NCI-H446 treated with DMSO at 0.1 percent for 48 hours (cell line): Measurements from ENCODE around the gene TMEM87A.
A peak's percentile ranks its signal among the peaks of the same experiment; 100 is the strongest.
"Not testable (repeated sequence)": the region's sequence is repeated elsewhere in the genome, so short reads cannot be mapped to it uniquely, and the experiment has no call there.

Experiments
- DNase-seq: peaks from one replicate; lab custom pipeline; 2025; lab: John Stamatoyannopoulos, UW

Gene TMEM87A

DNA sequence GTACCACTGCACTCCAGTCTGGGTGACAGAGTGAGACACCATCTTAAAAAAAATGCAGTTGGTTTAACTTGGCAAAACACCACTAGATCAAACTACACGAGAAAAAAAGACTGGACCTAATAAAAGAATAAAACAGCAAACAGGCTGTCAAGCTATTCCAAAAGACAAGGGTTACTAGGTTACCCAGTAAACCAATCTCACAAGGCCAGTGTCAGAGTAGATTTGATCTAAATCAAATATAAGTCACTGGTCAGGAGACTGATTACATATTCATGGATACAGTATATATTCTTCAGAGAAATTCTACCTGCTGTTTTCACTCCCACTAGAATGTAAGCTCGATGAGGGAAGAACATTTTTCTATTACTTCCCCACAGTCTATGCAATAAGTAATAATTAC lies 2.7 kb downstream of the TMEM87A start:
- DNase-seq, result no peak

DNA sequence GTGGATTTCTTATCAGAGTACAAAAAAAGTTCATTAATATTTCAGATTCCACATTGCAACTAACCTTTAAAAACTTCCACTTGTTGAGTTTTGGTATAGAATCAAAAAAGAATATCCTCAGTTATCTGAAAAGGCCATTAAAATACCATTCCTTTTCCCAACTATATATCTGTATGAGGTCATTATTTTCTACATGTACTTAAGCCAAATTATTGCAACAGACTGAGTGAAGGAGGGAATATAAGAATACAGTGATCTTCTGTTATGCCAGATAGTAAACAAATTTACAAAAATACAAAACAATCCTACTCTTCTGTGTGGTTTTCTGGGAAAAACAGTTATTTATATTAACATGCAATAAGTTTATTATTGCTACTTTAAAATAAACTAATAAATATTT lies 5.9 kb downstream of the TMEM87A start:
- no peak for DNase-seq

DNA sequence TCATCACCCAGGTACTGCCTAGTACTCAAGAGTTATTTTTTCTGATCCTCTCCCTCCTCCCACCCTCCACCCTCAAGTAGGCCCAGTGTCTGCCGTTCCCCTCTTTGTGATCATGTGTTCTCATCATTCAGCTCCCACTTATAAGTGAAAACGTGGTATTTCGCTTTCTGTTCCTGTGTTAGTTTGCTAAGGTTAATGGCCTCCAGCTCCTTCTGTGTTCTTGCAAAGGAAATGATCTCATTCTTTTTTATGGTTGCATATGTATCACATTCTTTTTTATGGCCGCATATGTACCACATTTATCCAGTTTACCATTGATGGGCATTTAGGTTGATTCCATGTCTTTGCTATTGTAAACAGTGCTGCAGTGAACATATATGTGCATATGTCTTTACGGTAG lies 8.4 kb downstream of the TMEM87A start:
- no peak for DNase-seq

DNA sequence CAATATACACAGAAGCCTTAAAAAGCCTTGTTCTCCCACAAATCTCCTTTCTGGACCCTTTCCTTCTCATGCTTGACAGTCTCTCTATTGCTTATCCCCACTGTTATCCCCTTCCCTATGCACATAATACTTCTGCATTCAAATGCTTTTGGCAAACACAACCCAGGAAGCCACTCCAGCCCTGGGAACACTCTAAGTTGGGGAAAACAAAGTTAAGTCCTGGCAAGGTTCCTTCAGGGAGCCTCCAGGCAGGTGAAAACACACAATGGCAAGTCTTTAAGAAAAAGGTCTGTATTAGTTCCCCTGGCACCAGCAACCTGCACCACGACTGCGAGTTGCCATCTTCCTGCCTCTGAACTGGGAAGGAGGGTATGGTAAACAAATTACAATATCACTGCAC lies 19.9 kb downstream of the TMEM87A start:
- no peak for DNase-seq

DNA sequence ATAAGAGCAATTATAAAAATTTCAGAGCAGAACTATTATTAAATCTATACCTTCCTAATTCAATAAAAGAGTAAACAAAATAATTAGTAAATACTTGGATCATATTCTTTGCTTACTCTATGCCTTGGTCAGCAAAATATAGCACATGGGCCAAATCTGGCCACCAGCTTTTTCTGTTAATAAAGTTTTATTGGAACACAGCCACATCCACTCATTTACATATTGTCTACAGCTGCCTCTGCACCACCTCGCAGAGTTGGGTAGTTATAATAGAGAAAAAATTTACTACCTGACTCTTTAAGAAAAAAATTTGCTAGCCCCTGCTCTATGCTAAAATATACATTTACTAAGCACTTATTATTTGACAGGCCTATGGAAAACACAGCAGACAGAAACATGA lies 32.4 kb downstream of the TMEM87A start:
- DNase-seq, result no peak

DNA sequence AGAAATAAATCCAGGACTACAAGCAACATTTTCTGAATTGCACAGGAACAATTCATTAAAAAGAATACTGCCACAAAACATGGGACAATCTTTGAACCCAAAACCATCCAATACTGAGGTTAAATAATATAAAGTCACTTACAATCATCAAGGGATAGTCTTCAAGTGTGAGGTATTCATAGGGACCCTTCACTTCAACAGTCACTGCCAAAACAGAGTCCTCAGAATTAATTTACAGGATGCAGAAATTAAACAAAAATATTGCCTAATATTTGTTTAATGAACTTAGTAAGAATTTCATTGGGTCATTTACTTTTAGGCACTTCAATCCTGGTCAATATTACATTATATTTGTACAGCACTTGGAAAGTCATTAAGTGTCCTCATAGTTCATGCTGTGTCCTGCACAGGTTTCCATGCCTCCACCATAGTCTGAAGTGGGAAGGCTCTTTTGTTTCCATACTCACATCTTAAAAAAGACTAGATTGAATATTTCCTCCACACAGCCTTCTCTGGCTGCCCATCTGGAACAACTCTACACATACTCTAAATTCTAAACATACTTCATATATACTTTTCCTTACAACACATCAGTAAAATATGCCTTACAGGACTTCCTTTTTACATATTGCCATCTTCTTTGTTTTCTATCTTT lies 33.6 kb downstream of the TMEM87A start:
- DNase-seq, result no peak

DNA sequence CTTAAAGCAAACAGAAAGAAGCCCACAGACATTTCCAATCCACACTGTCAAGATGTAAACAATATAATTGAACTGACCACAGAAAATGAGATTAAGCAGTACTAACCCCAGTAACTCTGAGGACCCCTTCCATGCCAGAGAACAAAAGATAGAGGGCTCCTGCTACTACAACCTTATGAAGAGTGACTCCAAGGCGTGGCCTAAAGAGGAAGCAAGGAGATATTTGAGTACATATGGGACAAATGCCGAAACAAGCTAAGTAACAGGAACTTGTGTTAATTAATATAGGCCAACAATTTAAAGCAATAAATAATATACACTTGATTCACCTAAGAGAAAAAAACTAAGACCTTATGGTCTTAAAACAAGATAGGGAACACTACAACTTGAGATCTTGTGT lies 40.1 kb downstream of the TMEM87A start:
- DNase-seq, result no peak

DNA sequence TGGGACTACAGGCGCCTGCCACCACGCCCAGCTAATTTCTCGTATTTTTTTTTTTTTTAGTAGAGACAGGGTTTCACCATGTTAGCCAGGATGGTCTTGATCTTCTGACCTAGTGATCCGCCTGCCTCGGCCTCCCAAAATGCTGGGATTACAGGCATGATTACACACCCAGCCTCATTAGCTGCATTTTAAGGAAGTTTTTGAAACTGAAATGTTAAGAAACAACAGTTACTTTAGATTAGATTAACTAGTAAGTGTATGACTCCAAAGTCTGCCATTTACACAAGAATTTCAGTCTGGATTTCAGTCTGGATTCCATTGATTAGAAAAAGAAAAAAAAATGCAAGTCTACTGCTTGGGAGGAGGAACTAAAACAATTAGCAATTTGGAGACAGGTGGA lies 40.6 kb downstream of the TMEM87A start:
- DNase-seq, result no peak

DNA sequence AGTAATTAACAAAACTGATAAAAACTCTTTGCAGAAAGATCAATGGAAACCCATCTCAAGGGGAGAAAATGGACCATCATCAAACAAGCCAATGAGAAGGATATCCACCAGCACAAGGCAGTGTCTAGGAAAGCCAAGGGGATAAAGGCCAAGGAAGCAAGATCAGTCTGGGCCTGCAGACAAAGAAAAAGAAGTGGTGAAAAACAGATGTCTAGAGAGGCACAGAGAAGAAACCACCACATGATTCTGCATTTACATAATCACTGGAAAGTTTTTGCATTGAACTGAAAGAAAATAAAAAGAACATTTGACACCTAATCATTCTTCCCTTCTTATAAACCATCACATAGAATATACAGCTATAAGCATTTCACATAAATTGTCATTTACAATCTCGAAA lies 42.1 kb downstream of the TMEM87A start:
- no peak for DNase-seq

DNA sequence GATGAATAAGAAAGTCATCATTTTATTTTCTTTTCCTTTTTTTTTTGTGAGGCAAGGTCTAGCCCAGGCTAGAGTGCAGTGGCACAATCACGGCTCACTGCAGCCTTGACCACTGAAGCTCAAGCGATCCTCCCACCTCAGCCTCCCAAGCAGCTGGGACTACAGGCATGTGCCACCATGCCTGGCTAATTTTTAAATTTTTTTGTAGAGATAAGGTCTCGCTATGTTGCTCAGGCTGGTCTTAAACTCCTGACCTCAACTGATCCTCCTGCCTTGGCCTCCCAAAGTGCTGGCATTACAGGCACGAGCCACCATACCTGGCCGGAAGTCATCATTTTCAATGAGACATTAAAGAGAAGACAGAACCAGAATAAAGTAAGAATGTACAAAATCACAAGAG lies 44.3 kb downstream of the TMEM87A start:
- DNase-seq, result not testable (repeated sequence)

DNA sequence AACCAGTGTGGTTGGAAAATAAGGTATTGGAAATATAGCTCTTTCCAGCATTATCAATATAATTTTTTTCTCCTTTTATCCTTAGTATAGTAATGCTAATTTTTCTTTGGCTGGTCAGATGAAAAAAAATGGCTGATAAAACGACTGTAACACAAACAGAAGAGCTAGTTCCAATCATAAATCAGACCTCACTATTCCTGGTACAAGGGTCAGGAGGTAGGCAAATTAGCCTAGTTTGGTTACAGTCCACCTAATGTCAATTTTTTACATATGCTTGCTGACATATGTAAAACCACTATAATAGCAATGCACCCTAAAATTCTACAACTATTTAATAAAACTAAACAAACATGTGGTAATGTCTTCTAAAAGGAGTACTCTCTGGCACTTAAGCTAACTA lies 45.2 kb downstream of the TMEM87A start:
- DNase-seq, result no peak

DNA sequence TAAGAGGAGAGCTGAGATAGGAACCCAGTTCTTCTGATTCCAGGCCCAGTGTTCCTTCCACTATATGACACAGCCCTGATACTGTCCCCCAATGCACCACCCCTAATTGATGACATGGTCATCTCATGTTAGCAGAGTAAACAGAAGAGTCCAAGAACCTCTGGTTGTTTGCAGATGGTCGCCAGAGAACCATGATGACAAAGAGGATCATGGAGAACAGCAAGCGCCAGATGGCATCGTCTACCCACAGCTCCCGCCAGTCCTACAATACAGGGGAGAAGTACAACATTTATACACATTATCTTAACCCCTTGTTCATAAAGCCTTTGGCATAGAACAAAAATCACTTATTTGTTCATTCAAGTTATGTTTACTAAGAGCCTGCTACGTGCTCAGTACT lies 46.6 kb downstream of the TMEM87A start:
- no peak for DNase-seq

DNA sequence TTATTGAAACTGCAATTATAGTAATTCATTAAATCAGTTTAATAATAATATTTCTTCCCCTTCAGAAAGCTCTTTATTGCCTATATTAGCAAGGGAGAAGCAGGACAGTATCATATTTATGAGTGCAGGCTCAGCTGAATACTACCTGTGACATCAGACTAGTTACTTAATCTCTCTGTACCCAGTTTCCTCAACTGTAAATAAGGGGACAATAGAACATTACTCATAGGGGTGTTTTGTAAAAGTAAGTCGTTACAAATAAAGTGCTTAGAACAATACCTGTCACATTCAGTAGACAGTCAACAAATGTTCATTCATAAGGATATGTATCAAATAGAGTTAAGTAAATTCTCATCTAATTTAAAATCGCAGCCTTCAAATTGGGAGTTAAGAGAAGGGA lies 53.0 kb downstream of the TMEM87A start:
- no peak for DNase-seq

DNA sequence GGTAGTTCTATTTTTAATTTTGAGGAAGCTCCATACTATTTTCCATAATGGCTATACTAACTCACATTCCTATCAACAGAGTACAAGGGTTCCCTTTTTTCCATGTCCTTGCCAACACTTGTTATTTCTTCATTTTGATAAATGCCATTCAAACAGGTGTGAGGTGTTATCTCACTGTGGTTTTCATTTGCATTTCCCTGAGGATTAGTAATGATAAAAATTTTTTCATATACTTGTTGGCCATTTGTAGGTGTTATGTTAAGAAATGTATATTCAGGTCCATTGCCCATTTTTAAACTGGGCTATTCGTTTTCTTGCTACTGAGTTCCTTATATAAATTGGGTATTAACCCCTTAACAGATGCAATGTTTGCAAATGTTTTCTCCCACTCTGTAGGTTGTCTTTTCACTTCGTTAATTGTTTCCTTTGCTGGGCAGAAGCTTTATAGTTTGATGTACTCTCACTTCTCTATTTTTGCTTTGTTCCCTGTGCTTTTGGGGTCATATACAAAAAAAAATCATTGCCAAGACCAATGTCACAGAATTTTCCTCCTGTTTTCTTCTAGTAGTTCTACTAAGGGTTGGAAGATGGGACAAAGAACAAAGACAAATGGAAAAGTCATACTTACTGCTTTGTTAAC lies 54.2 kb downstream of the TMEM87A start:
- no peak for DNase-seq

DNA sequence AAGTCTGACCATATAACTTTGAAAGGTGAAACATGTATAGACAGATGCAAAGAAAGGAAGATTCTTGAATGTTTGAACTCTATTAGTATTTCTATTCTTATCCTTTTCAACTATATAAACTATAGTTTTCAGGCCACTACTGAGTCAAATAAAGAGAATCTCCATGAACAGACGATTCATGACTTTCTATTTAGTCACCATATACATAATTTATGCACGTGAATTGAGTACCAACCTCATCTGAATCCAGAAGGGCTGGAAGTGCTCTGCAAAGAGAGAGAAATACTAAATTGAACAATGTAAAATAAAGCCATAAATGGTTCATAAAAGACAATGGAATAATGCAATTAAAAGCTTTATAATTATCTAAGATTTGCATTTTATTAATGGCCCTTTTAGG lies 55.7 kb downstream of the TMEM87A start:
- no peak for DNase-seq

DNA sequence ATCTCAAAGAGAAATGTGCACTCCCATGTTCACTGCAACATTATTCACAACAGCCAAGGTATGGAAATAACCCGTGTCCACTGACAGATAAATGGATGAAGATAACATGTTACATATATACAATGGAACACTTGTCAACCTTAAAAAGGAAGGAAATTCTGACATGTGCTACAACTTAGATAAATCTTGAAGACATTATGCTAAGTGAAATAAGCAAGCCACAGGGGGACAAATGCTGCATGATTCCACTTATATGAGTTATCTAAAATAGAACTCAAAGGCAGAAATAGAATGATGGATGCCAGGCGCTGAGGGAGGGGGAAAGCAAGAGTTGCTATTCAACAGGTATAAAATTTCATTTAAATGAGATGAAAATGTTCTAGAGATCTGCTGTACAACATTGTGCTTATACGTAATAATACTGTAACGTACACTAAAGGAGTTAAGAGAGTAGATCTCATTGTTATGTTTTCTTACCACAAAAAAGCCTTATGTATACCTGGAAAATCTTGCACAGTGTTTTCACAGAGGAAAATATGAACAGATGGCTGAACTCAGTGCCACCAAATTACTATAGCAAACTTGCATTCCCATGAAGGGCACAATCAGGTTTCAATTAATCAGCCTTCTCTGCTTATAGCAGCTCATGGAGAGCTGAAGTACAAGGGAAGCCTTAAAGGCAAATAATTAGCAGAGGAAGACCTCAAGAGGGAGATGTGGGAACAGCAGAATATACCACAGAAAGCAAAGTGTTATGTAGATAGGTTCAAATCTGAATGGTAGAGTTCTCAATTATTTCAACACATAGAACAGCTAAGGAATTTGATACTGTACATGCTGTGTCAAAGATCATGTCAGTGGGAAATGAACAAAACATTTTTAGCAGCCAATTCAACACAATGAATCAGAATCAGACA lies 57.1 kb downstream of the TMEM87A start:
- DNase-seq, result no peak

DNA sequence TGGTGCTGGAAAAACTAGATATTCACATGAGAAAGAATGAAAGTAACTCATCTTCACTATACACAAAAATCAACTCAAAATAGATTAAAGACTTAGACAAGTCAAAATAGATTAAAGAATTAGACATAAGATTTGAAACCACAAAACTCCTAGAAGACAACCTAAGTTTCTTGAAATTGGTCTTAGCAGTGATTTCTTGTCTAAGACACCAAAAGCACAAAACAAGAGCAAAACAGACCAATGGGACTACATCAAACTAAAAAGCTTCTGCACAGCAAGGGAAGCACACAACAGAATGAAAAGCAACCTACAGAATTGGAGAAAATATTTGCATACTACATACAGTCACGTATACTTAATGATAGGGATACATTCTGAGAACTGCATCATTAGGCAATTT lies 58.6 kb downstream of the TMEM87A start:
- DNase-seq, result no peak

DNA sequence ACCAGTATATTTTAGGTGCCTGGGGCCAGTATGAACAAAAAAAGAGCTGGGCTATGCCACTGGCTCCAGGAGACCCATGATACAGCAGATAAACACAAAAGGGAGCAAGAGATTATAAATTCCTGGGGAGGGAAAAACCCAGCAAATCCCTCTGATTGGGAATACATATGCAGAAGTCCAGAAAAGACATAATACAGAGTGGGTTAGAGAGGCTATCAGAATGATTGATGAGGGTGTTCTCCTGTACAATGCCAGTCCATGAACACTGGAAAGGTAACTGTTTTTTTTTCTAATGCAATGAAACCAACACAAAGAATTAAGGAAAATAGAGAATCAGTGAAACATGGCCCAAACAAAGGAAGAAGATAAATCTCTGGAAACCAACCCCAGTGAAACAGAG lies 59.7 kb downstream of the TMEM87A start:
- DNase-seq, result no peak

DNA sequence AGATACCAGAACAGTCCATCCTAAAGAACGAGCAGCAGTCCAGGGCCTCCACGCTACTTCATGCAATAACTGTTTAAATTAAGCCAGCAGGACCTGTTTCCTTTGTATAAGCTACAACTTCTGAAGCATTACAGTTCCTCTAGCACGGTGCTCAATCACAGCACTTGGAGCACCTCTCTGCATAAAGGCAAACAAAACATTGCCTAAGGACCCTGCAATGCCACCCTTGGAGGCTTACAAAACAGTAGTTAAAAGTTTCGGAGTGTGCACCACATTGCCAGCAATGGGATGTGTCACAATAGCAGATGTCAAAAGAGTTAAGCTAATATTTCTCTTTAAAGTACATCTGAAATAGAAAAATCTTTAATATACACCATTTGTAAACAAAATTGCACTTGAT lies 62.5 kb downstream of the TMEM87A start:
- no peak for DNase-seq

DNA sequence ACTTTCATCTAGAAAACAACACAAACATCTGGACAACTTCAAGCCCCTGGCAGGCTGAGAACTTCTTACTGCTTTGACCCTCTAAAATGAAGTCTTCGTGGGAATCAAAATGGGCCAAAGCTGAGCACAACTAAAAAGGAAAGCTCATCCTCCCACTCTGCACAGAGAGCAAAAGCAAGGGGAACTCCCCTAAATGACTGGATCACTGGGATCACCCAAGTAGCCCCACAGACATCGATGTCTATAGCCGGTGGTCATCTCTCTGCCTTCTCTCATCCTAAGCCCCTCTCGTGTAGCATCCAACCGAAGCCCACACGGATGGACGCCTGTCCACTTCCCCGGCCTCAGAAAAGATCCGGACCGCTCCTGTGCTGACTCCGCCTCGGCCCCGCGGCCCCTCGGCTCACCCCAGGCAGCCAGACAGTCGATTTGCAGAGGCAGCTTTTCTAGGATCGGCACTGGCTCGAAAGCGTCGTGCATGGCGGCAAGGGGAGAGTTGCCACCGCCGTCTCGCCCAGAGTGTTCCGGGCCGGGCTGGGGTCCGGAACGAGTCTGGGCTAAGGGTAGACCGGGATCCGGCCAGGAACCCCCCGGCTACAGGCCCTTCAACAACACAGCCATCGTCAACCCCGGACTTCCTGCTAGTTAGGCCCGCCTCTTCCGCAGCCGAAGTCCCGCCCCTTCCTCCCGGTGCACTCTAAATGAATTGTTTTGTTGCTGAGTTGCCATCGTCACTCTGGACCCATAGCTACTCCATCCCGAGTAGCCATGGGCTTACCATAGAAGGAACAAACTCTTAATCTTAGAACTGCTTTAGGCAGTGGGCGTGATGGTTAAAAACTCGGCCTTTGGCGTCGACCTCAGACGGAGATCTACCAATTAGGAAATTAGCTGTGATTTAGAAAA lies 65.3 kb downstream of the TMEM87A start, which contains the start of gene VPS39:
VPS39 (minus strand) TSS at position 631 of the 906 bp plus-strand sequence; CDS start at position 480, 151 bp downstream.
- peak; percentile 49 for DNase-seq

DNA sequence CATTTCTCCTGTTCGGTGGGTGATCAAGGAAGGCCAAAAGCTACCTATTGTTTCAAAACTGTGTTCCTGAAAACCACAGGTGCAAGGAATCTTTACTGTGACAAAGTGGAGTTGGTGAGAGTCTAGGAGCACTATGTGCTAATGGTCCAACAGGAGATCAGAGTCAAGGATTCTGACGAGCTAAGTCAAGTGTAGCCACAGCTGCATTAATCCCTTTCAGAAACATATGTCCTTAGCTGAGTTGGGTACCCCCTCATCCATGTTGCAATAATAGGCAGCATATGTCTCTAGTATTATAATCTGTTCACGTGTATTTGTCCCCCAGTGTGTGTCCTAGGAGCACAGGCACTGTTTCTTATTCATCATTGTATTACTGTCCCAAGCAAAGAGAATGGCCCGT lies 66.8 kb downstream of the TMEM87A start:
- DNase-seq, result no peak

DNA sequence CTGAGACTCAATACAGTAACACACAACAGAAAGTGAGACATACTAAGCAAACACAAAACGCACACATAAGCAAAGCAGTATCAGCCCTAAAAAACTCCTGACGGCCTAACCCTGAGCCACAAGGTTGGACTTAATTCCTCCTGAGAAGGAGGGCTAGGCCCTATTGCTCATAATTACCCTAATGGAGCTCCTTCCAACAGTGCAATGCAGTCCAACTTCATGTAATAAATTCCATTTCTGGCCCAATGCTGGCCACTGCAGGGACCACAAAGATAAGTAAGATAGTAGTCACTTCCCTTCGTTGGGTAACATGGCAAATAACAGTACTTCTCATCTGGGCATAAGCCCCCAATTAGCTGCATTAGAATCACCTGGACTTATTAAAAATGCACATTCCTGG lies 69.3 kb downstream of the TMEM87A start:
- no peak for DNase-seq
